Activated T-cell treated with anti-CD3 and anti-CD28 coated beads for 24 hours (primary cell): Measurements from ENCODE around the gene FAM13B.
"Not testable (repeated sequence)": the region's sequence is repeated elsewhere in the genome, so short reads cannot be mapped to it uniquely, and the experiment has no call there.

Source experiments
- DNase-seq: peaks from one replicate; pipeline ENCODE4 v3.0.0-alpha.2; 2020; ENCODE audit warnings: low read depth

The FAM13B gene

GRCh38 chr5:137960819-137961218 is 72.1 kb downstream of the FAM13B start:
- no peak for DNase-seq

GRCh38 chr5:137960141-137960540 is 72.7 kb downstream of the FAM13B start:
- no peak for DNase-seq

GRCh38 chr5:137959488-137959887 is 73.4 kb downstream of the FAM13B start:
- no peak for DNase-seq

GRCh38 chr5:137957948-137958347 is 74.9 kb downstream of the FAM13B start:
- no peak for DNase-seq

- no peak for DNase-seq
These were observed 78.6 kb downstream of the FAM13B start for GRCh38 chr5:137954131-137954879.

GRCh38 chr5:137945825-137946224 is 87.1 kb downstream of the FAM13B start:
- no peak for DNase-seq

GRCh38 chr5:137944280-137944679 is 88.6 kb downstream of the FAM13B start:
- not testable (repeated sequence) for DNase-seq

GRCh38 chr5:137939331-137939730 is 93.5 kb downstream of the FAM13B start:
- no peak for DNase-seq

- no peak for DNase-seq
These were observed 94.1 kb downstream of the FAM13B start for GRCh38 chr5:137938751-137939143.

- DNase-seq, result no peak
These were observed 94.7 kb downstream of the FAM13B start for GRCh38 chr5:137937994-137938750.

GRCh38 chr5:137935694-137936093 is 97.2 kb downstream of the FAM13B start:
- no peak for DNase-seq

GRCh38 chr5:137935190-137935589 is 97.7 kb downstream of the FAM13B start:
- no peak for DNase-seq

- DNase-seq, result no peak
These were observed 99.4 kb downstream of the FAM13B start for GRCh38 chr5:137933491-137933911.

- no peak for DNase-seq
These were observed 100.1 kb downstream of the FAM13B start for GRCh38 chr5:137932800-137933199.

- no peak for DNase-seq
These were observed 109.0 kb downstream of the FAM13B start for GRCh38 chr5:137923856-137924255.

GRCh38 chr5:137921931-137922330 is 110.9 kb downstream of the FAM13B start:
- DNase-seq, result no peak

- DNase-seq, result no peak
These were observed 116.0 kb downstream of the FAM13B start for GRCh38 chr5:137916923-137917322.

GRCh38 chr5:137914758-137915157 is 118.1 kb downstream of the FAM13B start:
- no peak for DNase-seq

GRCh38 chr5:137902408-137903133 is 130.3 kb downstream of the FAM13B start:
- no peak for DNase-seq

GRCh38 chr5:137901011-137901817 is 131.7 kb downstream of the FAM13B start:
- no peak for DNase-seq

- DNase-seq, result no peak
These were observed 133.4 kb downstream of the FAM13B start for GRCh38 chr5:137899493-137899892.

- DNase-seq, result no peak
These were observed 136.3 kb downstream of the FAM13B start for GRCh38 chr5:137896560-137896959.
